ENCODE measurements around the gene SH3GL2.
A peak's percentile ranks its signal among the peaks of the same experiment; 100 is the strongest.

Gene SH3GL2

DNA sequence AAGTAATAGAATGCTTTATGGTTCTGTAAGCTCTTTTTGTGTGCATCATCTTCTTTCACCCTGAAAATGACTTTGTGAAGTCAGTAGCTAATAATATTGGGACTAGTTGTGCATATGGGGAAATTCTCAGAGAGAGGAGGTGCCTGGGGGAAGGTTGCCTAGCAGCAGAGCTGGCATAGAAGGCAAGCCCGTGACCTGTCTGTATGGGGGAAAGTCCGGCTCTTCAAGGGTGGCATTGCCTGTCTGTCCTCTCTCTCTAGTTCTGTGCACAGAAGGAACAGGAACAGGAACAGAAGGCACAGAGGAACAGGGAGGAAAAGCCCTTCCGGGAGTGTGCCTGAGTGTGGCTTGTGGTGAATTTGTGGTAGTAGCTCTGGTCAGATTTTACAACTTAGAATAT is 33.1 kb downstream of the SH3GL2 start:
- DNase-seq, result no peak

DNA sequence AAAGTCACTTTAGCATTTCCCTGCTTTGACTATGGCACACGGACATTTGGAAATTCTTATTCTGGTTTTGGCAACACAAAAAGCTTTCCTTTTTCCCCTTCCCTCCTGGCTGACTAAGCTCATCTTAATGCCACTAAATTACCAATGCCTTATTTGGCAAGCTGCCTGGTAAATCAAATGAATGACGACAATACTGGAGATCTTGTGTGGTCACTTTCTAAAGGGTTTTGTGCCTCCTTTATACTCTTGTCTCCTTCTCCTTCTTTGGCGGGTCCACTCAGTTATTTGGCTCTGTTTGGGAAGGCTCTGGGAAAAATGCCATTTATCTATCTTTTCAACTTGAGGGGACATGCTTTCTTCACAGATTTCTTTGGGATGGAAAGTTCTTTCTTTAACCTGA is 34.9 kb downstream of the SH3GL2 start:
- DNase-seq, result no peak

DNA sequence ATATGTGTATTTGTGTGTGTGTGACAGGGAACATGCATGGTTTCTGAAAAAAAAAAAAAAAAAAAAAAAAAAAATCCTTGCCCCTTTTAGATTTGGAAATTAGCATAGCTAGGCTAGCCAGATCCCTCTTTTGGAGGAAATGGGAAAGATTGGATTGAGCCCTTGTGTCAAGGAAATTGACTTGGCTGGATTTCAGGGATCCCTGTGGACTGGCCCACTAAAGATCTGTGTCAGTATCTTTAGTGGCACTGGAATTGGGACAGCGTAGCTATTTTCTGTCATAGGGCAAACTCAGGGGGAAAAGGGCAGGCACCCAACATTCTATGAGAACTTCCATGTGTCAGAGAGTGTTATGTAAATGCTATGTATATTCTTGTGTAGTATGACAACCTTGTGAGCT is 35.4 kb downstream of the SH3GL2 start:
- DNase-seq, result no peak

DNA sequence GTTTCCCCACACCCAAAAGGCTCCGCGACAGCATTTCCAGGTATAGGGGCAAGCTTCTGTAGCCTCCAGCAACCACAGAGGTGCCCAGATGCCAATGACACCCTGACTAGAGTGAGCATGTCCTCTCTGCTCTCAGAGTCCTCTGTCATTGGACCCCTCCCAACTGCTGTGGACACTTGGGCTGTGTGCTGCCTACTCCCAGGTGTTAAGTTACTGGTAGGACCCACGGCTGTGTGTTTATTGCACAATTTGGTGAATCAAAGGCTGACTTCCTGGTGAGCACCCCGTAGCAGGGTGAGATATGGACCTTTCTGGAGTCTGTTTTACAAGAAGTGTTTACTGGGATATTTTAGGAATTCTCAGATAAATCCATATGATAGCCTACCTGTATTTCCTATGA is 36.0 kb downstream of the SH3GL2 start:
- no peak for DNase-seq

DNA sequence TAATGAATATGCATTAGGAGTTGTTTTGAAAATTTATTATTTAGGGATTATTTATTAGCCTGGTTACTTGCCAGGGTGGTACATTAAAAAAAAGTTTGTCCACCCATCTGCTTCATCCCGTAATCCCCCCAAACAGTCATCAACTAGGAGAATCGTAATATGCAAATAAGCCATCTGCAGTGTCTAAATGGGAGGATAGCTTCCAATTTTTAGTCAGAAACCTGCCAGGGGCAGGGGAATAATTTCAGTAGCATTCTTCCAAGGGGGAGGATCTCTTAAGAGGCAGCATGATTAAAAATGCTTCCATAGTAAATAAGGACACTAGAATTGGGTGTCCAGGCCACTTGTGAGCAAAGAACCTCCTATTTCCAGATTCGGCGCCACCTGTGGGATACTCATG is 43.3 kb downstream of the SH3GL2 start:
- no peak for DNase-seq

DNA sequence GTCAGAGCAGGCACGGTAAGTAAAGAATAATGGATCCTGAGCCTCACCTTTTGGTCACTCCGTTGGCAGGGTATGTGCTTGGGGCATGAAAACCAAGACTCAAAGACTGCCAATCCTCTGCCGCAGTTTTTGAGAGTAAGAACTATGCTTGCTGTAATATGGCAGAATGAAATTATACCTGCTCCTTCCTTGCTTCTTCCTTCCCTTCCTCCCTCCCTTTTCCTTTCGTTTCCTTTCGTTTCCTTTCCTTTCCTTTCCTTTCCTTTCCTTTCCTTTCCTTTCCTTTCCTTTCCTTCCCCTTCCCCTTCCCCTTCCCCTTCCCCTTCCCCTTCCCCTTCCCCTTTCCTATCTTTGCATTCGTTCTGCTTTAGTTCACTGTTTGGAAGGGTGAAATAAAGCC is 43.9 kb downstream of the SH3GL2 start:
- no peak for DNase-seq

DNA sequence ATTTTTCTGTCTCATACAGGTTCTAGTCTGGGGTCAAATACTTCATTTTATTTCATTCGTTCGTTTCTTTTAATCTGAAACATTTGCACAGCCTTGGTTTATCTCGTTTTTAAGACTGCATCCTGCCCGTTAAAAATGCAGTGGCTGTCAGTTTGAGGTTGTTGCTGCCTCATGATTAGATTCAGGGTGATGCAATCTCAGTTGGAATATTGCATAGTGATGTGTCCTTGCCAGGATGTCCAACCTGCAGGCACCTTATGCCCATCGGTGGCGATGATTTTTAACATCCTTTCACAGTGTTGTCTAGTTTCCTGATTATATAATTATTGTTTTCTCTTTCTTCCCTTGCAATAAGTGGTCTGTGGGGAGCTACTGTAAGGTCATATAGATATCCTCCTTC is 45.1 kb downstream of the SH3GL2 start:
- no peak for DNase-seq

DNA sequence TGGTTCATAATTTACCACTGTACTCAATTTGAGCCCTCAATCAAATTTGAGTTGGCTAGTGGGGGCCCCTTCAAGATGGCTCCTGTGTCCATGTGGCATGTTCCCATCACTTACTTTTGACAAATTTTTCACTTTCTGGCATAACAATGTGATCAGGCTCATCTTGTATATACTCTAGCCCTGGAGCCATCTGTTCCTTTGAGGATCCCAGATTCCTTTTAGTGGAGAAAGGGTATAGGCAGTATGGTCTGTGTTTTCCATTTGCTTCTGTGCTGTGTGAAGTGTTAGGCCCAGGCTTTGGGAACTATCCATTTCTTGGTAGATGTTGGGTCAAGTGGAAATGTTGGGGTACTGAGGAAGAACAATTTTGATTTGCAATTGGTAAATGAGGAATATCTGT is 45.7 kb downstream of the SH3GL2 start:
- DNase-seq, result no peak

DNA sequence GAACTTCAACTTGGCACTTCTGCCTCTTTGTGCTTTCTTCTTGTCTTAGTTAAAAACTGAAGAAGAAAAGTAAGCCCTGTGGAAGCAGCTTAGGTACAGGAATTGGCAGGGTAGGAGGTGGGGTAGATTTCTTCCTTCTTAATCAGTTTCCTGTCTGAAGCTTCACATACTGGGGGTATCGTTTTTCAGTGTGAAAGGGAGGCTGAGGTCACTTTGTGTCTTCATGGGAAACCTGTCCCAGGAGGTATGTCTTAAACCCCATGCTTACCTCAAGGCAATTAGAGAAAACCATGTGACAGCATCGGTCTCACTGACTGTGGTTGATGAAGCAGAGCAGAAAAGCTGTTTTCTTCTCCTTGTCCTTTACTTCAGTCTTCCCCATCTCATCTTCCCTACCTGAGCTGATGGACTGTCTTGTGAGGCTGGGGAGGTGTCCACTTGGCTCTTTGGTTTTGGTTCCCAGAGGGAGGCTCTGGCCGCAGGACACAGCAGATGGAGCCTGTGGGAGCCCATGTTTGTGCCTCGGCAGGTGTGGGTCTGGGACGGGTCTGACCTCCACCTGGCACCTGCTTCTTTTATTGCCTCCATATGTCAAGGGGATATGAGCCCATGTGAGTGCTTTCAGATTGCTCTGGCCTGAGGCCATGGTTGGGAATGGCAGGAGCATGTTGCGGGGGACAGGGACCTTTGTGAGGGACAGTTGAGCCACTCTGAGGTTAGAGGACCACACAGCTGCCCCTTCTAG is 47.0 kb downstream of the SH3GL2 start:
- DNase-seq, result no peak

DNA sequence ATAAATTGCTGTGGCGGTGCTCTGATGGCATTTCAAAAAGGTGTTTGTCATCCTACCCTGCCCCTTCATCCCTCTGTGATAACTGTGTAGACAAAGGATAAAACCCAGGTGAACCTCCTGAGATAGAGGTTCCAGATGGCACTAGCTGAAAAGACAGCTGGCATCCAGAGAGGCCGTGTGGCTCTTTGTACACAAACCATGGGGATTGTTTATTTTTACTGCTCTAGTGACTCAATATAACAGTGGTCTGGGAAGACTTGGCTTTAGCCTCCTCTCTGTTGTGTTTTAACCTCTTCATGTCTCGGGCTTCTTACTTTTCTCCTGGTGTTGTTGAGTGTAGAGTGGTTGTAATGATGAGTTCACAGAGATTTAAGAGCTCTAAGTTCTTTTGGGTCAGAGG is 48.8 kb downstream of the SH3GL2 start:
- DNase-seq, result no peak

DNA sequence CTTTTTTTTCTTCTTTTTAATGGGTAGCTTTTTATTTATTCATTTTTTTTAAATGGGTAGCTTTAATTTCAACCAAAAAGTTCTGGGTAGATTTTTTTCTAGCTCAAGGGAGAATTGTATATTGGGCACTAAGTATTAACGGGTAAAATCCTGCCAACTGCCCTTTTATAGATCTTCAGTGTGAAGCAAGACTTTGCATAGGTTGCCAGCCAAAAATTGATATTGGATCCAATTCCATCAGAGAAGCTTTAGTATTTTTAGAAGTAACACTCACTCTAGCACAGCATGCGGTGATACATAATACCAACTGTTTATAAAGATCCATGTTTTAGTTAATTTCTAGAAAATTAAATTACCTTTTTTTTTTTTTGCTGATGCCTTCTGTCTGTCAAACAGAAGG is 49.8 kb downstream of the SH3GL2 start:
- DNase-seq, result no peak

DNA sequence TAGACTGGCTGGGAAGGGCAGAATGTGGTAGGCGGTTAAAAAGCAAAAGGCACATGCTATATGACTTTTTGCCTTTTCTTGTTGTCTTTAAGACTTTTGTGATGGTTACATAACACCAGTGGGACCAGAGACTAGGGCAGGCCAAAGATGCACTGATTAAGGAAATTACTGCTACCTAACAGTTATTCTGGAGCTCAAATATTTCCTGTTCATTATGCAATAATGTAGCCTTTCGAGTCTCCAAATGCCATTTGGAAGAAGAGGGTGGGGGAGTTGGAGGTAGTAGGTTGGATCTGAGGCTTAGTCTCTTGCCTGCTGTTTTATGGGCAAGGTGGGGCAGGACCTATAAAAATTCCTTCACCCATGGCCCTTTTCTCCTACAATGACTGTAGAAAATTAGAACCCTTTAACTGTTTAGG is 51.7 kb downstream of the SH3GL2 start:
- DNase-seq, result no peak

DNA sequence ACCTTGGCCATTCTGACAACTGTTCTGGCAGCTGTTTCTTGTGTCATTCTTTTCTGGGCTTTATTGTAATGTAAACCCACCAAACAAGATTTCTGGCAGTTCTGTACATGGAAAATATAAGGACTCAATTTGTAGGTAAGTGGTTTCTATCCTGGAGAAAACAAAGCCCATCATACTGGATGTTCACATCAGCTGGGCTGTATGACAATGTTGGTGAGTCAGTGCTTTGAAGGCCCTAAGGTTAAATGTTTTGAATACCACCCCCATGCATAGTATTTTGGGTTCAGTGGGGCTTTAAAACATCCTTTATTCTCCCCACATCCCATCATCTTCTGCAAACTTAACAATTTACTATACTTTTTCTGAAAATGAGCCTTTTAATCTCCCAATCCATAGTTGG is 52.5 kb downstream of the SH3GL2 start:
- no peak for DNase-seq

DNA sequence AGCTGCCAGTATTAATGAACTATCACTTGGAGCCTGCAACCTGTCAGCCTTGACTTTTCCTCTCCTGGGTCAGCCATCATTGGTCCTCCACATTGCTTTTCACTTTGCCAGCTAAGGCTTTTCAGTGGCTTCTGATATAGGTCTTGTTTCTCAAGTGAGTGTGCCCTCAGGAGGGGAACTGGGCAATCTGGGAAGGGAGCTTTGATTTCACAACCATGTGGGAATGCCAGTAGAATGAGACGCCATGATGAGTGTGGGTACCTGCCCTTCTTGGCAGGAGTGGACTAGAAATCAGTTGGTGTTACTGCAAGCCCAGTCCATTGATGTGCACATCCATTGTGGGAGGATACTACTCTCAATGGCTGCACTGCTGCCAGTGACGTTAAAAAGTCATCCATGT is 54.1 kb downstream of the SH3GL2 start:
- DNase-seq, result no peak

DNA sequence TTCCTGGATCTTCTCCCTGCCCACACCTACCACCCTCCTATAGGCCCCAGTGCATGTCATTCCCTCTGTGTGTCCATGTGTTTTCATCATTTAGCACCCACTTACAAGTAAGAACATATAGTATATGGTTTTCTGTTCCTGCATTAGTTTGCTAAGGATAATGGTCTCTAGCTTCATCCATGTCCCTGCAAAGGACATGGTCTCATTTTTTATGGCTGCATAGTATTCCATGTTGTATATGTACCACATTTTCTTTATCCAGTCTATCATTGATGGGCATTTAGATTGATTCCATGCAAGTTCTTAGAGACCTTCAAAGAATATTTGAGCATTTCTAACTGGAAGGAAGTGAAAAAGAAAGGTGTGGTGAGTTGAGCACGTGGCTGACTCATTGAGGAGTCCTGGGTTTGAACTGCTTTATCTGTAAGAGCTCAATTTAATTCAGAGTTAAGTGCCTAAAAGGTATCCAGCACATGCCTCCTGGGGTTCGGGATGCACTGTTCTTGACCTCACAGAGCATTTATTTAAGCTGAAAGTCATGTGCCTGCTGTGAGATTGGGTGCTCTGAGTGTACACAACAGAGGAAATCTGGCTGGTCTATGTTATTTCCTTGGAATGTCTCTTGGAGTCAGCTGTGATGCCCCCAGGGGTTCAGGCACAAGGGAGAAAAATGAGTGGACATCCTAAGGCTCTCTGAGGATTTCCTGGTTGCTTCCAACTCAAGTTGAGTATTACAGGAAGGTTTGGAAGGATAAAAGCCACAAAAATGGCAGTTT is 56.4 kb downstream of the SH3GL2 start:
- peak; percentile 64 for DNase-seq

DNA sequence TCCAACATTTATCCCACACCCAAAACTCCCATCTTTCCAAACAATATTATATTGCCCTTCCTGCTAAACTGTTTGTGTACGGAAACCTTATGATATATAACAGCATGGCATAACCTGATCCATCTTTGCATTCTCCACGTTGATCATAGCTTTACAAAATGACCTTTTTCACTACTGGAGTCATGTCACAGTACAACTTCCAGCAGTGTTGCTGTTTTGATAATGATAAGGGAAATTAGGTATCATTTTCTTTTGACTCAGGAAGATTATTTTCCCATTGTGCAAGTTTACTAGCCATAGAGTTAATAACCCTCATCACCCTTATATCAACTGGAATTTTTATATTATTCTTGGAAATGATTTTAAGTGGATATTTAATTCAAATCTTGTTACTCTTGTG is 57.5 kb downstream of the SH3GL2 start:
- DNase-seq, result no peak

DNA sequence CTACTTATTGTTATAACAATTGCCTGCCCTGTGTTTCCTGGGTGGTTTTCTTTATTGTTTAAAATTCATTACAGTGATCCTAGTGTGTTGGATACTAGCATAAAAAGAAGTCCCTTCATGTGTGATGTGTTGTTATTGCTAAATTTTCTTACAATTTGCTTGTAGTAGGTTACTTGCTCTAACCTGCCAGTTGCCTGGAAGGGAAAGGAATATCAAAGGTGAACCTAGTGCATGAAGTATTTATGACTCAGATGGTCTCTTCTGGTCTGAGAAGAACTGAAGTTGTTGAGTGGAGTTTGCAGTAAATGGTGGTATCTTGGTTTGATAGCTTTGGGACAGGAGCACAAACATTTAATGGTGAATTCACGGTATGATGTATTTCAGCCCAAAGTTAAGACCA is 58.0 kb downstream of the SH3GL2 start:
- DNase-seq, result no peak

DNA sequence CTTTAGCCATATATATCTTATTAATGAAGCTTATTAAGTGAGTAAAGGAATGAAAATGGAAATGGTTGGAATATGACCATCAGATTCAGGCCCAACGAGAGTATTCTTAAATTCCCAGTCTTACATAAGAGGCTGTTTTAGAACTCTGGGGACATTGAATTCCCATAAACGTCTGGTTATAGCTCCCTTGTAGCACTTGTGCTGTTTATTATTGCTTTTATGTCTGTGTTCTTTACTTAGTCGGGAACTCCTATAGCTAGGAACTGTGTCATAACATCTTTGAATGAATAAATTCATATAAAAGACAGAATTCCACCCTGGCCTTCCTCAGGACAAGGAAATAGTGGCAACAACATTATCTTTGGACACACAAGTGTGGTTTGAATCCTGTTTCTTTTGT is 58.4 kb downstream of the SH3GL2 start:
- DNase-seq, result no peak

DNA sequence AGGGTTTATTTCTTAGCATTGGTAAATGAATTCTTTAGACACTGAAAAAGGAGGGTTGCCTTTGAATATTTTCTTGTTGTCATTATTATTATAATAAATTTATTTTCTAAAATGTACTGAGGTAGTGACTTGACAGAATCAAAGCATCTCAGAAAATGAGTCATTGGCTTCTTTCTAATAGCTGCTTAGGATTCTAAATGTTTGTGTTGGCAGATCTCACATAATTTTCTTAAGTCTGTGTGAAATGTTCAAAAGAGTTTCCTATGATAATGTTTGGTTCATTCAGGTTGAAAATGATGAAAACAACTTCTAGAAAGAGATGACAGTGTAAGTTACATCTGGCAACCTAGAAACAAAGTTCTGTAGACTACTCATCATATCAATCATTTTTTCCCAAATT is 69.7 kb downstream of the SH3GL2 start:
- no peak for DNase-seq

DNA sequence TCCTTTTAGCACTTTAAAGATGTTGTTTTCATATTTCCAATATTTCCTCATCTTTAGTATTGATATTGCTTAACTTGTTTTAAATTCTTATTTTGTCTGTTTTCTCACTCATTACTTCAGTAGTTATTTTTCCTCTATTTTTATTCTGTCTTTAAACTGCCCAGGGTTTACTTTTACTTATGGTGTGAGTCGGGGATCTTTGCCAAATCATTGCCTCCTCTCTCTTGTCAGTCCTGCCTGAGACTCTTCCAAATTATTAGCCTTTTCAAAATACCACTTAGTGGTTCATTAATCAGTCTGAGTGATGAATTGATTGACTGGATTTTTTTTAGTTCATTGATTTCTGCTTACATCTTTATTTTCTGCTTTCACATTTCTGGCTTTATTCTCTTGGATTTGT is 72.9 kb downstream of the SH3GL2 start:
- DNase-seq, result no peak

DNA sequence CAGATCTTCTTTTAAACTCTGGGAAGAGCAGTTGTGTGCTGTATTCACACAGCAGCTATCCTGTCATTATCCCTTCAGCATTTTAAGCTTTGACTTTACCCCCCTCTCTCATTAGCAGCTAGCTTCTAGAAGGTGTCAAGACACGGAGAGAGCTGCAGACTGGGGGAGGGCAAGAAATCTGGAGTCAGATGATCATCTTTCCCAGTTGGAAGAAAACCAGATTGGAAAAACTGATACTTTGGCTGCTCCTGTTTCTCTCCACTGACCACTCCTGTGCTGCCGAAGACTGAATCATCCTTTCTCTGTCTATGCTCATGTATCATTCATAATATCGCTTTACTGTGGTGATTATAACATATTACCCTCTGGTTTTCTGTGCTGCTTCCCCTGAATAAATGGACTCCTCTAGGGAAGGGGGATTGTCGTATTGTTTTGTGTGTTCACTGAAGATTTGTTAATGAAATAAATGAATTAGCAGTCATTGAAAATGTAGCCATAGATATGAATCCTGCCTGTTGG is 75.1 kb downstream of the SH3GL2 start:
- DNase-seq, result no peak

DNA sequence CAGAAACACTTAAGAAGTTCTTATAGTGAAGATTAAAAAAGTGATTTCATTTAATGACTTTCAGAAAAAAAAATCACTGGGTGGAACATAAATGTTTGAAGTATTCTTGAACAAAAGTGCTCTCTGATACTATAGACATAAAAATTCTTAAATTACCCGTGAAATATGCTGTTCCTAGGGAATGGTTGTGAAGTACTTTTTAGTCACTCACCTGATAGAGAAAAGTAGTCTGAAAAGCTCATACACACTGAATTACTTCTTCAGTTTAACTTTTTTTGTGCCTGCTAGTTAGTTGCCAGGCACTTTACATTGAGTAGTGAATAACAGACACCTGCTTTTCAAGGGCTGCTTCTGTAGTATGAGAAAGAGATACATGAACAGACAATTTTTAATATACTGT is 78.0 kb downstream of the SH3GL2 start:
- DNase-seq, result no peak

DNA sequence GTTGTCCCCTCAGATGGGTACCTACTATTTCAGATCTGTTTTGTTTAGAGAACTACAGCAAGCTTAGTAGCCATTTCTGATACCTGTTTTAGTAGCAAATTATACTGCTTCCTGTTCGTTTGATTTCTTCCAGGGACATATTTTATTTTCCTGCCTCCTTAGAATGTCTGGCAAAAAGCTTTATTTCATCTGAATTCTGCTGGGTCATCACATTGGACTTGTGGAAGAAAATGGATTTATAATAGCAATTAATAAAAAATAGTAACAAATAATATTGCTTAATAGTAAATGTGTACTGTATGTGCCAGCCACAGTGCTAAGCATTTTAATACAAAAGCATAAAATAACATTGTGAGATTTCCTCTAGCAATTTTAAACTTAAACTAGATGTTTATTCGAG is 79.4 kb downstream of the SH3GL2 start:
- no peak for DNase-seq

DNA sequence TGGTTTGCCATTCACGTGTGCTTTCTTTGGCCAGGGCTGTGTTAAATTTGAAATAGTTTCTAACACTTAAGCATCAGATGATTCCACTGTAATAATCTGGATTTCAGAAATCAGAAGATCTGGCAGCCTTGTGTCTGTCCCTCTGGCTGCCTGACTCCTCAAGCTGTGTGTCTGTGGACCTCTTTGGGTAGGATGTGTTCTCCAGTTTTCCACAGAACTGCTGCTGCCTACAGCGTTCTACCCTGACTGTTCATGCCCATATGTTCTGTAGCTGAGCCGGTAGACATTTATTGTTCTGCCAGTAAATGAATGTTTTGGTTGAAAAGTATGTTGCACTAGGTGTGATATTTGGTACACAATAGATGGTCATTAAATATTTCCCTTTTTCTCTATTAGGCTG is 81.3 kb downstream of the SH3GL2 start:
- DNase-seq, result no peak

DNA sequence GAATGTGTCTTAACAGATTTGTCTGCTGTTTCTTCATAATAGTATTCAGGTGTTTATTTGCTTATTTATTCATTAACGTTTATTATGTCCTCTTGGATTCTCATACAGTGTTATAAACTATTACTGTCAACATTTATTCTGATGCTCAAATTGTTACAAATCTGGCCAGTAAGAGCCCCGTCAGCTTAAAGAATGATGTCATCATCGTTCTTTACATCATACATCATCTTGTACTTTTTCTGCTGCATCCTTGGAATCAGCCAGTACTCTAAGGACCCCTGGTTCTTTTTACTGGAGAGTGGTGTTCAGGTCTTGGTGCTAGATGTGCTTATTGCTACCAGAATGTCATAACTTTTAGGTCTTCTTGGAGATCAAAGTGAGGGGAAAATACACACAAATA is 86.6 kb downstream of the SH3GL2 start:
- no peak for DNase-seq

Data from NCI-H226 (cell line).